Measurements from ENCODE around the gene LACTB.

The LACTB gene

GRCh38 chr15:63121382-63122001, at the start of gene LACTB:
Gene LACTB (plus strand): TSS chr15:63121861. CDS start chr15:63121872, 11 bp downstream.
- DNase-seq (ENCODE audit: low read depth): peak; percentile 72

GRCh38 chr15:63072023-63072650, 49.5 kb upstream of the LACTB start:
- no peak for DNase-seq (ENCODE audit: low read depth)

- no peak for DNase-seq (ENCODE audit: low read depth)
These were observed 48.8 kb upstream of the LACTB start for GRCh38 chr15:63072809-63073277.

- no peak for DNase-seq (ENCODE audit: low read depth)
These were observed 48.0 kb upstream of the LACTB start for GRCh38 chr15:63073497-63074172.

GRCh38 chr15:63075015-63075983, 46.4 kb upstream of the LACTB start:
- DNase-seq (ENCODE audit: low read depth): no peak

- no peak for DNase-seq (ENCODE audit: low read depth)
These were observed 45.5 kb upstream of the LACTB start for GRCh38 chr15:63075984-63076713.

GRCh38 chr15:63076714-63077046, 45.0 kb upstream of the LACTB start:
- no peak for DNase-seq (ENCODE audit: low read depth)

GRCh38 chr15:63077952-63078351, 43.7 kb upstream of the LACTB start:
- DNase-seq (ENCODE audit: low read depth): no peak

GRCh38 chr15:63079947-63080626, 41.6 kb upstream of the LACTB start:
- no peak for DNase-seq (ENCODE audit: low read depth)

GRCh38 chr15:63080634-63081250, 40.9 kb upstream of the LACTB start:
- DNase-seq (ENCODE audit: low read depth): no peak

- DNase-seq (ENCODE audit: low read depth): no peak
These were observed 39.3 kb upstream of the LACTB start for GRCh38 chr15:63082366-63082765.

- no peak for DNase-seq (ENCODE audit: low read depth)
These were observed 38.6 kb upstream of the LACTB start for GRCh38 chr15:63083044-63083443.

GRCh38 chr15:63083541-63083940, 38.1 kb upstream of the LACTB start:
- DNase-seq (ENCODE audit: low read depth): no peak

- DNase-seq (ENCODE audit: low read depth): no peak
These were observed 36.9 kb upstream of the LACTB start for GRCh38 chr15:63084806-63085205.

GRCh38 chr15:63085289-63085688, 36.4 kb upstream of the LACTB start:
- DNase-seq (ENCODE audit: low read depth): no peak

GRCh38 chr15:63086271-63086670, 35.4 kb upstream of the LACTB start:
- DNase-seq (ENCODE audit: low read depth): no peak

GRCh38 chr15:63086947-63087346, 34.7 kb upstream of the LACTB start:
- DNase-seq (ENCODE audit: low read depth): no peak

GRCh38 chr15:63088533-63089245, 33.0 kb upstream of the LACTB start:
- no peak for DNase-seq (ENCODE audit: low read depth)

- DNase-seq (ENCODE audit: low read depth): peak; percentile 56
These were observed 32.2 kb upstream of the LACTB start for GRCh38 chr15:63089260-63090043.
